HG03025 (cell line): ENCODE results near the gene PRELID2.
"Not testable (repeated sequence)": the region's sequence is repeated elsewhere in the genome, so short reads cannot be mapped to it uniquely, and the experiment has no call there.

Source experiments
- ATAC-seq: cut with Tn5 transposase; IDR thresholded peaks from one replicate; pipeline ENCODE4 v1.9.1; 2021; ENCODE audit warnings: mild to moderate bottlenecking, moderate library complexity; ENCODE audit not compliant: unreplicated experiment, low FRiP score

PRELID2 gene

GRCh38 chr5:145840458-145841132, 5.5 kb upstream of the PRELID2 start:
- ATAC-seq = no peak

- no peak for ATAC-seq
These were observed 3.1 kb upstream of the PRELID2 start for GRCh38 chr5:145838276-145838675.

DNA sequence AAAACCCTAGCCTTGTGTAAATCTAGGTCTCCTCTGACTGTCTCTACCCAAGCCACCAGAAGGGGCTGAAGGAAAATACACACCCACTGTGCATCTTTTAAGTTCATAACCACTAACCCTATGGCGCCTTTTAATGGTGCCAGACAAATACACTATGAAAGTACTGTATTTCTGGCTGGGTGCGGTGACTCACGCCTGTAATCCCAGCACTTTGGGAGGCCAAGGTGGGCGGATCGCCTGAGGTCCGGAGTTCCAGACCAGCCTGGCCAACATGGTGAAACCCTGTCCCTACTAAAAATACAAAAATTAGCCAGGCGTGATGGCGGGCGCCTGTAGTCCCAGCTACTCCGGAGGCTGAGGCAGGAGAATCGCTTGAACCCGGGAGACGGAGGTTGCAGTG, 1.1 kb upstream of the PRELID2 start:
- ATAC-seq = not testable (repeated sequence)

DNA sequence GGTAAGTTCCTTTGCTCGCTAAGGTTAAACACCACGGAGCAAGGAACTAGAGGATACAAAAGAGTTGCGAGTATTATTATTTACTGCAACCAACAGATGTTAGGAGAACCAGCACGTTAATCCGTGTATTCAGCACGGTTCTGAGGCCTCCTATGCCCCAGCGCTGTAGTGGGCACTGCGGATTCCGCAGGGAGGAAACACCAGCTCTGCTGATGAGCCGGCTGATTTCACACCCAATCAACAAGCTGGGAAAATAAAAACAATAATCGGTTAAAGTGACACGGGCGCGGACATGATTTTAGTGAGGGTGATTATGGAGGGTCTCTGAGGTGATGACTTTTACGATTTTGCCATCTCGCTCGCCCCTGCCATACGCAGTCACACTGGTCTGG, 702 bp upstream of the PRELID2 start:
- no peak for ATAC-seq

GRCh38 chr5:145834554-145834916, 607 bp downstream of the PRELID2 start:
- ATAC-seq = no peak

- no peak for ATAC-seq
These were observed 1.4 kb downstream of the PRELID2 start for GRCh38 chr5:145833631-145834200.

GRCh38 chr5:145830594-145830993, 4.5 kb downstream of the PRELID2 start:
- no peak for ATAC-seq

GRCh38 chr5:145829708-145830361, 5.3 kb downstream of the PRELID2 start:
- no peak for ATAC-seq

DNA sequence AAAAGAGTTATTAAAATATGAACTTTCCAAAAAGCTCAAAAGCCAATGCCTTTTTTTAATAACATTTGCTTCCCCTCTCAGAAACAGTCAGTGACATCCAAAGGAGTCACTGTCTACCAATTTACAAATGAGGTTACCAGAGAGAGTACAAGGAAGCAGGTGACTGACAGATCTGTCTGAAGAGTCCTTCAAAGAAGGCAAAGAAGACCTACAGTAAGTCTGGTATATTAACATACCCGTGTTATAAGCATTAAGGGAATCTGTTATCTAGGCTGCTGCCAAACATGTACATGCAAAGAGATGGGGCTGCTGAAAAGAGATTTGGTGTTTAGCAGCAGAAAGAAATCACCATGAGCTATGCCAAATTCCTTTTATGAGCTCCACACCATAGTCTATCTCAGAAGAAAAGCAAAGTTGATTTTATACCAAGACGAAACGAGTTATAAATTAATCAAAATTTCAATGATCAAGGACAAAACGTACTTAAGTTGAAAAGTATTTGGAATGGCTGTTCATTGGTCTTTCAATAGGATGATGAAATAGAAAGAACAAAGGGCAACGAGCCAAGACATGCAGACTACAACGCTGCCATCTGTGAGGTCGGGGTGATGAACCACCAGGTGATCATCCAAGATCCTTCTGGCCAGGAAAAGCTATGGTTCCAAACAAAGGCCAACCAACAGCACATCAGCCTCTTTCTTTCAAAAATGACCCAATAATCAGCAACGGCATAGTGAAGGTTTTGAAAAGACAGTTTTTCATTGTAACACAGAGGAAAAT, 8.1 kb downstream of the PRELID2 start:
- no peak for ATAC-seq

- ATAC-seq = peak; percentile 76
These were observed 9.4 kb downstream of the PRELID2 start for GRCh38 chr5:145825751-145826180.

- ATAC-seq = no peak
These were observed 11.1 kb downstream of the PRELID2 start for GRCh38 chr5:145824040-145824439.

GRCh38 chr5:145818604-145819003, 16.5 kb downstream of the PRELID2 start:
- no peak for ATAC-seq

- no peak for ATAC-seq
These were observed 22.3 kb downstream of the PRELID2 start for GRCh38 chr5:145812877-145813276.

DNA sequence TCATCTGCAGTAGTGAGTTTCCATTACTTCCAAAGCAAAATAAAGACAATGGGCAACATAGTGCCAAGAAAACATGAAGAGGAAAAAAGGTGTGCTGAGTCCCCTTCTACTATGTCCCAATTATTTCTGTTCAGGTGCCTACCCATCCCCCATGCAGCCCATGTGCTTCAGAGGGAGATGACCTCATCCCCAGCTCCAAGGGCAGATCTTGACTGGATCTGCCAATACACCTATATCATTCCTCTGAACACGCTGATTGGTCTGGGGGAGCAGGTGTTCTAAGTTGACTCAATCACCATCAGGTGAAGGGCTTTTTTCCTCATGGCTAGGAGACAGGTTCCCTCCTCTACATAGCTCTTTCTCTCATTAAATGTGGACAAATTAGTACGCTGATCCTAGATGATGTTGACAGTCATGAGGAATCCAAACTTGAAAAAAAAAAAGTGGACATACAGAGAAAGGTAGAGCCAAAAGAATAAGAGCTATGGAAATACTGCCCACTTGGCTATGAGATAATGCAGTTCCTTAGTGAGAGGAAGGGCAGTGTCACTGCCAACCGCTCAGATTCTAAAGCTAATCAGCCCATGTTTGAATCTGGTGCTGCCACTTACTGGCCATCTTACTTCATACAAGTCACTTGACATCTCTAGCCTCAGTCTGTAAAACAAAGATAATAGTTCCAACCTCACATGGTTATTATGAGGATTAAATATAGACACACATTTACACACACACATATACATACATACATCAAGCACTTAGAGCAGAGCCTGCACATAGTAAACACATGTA, 23.1 kb downstream of the PRELID2 start:
- no peak for ATAC-seq

DNA sequence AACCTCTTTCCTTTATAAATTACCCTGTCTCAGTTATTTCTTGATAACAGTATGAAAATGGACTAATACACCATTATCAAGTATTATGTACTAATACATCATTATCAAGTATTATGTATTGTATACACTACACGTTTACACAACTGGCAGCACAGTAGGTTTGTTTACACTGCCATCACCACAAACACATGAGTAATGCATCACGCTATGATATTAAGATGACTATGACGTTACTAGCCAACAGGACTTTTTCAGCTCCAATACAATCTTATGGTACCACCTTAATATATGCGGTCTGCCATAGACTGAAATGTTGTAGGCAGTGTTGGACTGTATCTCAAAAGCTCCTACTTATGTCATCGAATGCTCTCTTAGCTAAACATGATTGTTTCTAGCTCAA, 28.2 kb downstream of the PRELID2 start:
- ATAC-seq = no peak

DNA sequence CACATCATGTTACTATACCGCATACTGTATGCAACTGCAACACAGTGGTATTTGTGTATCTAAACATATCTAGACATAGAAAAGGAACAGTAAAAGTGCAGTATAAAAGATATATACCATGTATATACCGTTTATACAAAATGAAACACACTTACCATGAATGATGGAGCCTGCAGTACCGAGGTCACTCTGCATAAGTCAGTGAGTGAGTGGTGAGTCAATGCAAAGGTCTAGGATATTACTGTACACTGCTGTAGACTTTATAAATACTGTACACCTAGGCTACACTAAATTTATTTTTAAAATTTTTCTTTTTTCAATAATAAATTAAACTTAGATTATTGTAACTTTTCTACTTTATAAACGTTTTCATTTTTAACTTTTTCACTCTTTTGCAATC, 29.3 kb downstream of the PRELID2 start:
- ATAC-seq = no peak

DNA sequence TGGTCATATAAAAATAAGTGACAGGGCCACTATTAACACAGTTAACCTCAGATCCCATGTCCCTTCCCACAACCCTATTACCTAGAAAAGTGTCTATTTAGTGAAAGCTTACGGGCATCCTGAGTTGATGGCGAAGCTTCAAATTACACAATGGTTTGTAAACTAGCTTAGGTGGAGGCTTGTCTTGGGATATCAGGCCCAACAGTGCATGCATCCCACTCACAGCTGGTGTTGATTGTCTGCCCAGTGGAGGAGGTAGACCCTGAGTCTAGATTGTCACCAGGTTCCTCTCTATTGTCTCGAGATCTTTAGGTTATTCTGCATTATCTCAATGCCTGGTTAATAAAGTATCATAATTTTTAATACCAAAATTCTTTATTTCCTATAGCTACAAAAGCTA, 30.4 kb downstream of the PRELID2 start:
- ATAC-seq = no peak

- no peak for ATAC-seq
These were observed 31.8 kb downstream of the PRELID2 start for GRCh38 chr5:145803112-145804004.

DNA sequence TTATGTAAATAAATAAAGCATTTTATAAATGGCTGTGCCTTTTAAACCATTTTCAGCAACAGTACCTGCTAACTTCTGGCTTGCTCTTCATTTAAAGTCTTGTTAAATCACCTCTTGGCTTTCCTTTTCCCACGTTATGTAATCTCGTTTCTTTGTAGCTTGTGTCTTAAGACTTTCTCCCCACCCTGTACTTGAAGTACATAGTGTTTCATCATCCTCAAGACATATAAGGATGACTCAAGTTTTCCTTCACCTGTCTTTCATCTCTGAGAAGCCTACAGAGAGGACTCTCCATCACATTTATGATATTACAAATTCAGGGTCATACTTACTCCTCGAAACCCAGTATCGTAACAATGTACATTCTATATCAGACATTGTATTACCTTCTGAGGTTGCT, 33.9 kb downstream of the PRELID2 start:
- no peak for ATAC-seq

DNA sequence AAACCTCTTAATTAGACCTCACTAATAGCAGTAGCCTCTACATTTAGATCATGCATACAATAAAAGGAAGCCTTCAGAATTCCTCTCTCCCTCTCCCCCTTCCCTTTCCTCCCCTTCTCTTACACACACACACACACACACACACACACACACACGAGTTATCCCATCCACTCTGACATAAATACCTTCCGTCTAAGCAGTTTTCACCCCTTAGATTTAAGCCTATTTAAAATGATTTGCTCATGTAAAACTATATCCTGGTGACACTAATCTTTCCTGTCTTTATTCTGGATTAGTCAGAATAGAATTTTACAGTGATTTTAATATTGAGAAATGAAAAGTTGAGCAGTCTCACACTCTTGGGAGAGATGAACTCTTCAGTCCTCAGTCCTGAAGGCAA, 35.0 kb downstream of the PRELID2 start:
- ATAC-seq = no peak
